ENCODE data around the gene CADM3.

DNA sequence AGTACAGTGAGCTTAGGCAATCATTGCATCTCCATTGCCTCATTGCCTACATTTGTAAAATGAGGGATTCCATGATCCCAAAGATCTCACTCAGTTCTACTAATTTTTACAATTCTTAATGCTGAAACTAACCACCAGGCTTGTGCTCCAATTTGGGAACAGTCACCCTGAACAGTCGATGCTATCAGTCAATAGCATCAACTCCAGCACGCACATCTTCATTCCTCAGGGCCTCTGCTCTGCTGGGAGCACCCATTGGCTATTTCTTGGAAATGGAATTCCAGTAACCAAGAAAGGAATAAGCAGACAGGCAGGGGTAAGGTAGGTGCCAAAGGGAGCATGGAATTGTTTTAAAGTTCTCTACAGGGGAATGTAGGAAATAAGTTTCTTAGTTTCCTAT is 19.0 kb downstream of the CADM3 start:
- TF ChIP-seq POLR2A (IDR thresholded peaks at IDR 0.05; ENCODE audit: control extremely low read depth in 1 of 2, low read depth in 2 of 2, low read length in 2 of 2) (no peak), RFX5 (IDR thresholded peaks at IDR 0.05; ENCODE audit: borderline replicate concordance, low read depth, low read length) (no peak), EP300 (IDR thresholded peaks at IDR 0.05; ENCODE audit: borderline replicate concordance in 1 of 2, low read depth in 2 of 2, low read length in 2 of 2) (no peak), EGR1 (IDR thresholded peaks at IDR 0.05; ENCODE audit: borderline replicate concordance, low read depth, low read length) (no peak)
- TF ChIP-seq, protein P1, sequence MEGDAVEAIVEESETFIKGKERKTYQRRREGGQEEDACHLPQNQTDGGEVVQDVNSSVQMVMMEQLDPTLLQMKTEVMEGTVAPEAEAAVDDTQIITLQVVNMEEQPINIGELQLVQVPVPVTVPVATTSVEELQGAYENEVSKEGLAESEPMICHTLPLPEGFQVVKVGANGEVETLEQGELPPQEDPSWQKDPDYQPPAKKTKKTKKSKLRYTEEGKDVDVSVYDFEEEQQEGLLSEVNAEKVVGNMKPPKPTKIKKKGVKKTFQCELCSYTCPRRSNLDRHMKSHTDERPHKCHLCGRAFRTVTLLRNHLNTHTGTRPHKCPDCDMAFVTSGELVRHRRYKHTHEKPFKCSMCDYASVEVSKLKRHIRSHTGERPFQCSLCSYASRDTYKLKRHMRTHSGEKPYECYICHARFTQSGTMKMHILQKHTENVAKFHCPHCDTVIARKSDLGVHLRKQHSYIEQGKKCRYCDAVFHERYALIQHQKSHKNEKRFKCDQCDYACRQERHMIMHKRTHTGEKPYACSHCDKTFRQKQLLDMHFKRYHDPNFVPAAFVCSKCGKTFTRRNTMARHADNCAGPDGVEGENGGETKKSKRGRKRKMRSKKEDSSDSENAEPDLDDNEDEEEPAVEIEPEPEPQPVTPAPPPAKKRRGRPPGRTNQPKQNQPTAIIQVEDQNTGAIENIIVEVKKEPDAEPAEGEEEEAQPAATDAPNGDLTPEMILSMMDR (IDR thresholded peaks at IDR 0.05; ENCODE audit: control extremely low read depth in 1 of 3, insufficient read depth in 1 of 3, low read depth in 1 of 3, low read length in 3 of 3): no peak
- TF ChIP-seq, protein P2, sequence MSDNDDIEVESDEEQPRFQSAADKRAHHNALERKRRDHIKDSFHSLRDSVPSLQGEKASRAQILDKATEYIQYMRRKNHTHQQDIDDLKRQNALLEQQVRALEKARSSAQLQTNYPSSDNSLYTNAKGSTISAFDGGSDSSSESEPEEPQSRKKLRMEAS (IDR thresholded peaks at IDR 0.05): no peak

All from H1 (cell line).